Activated CD4-positive, alpha-beta T cell treated with anti-CD3 and anti-CD28 coated beads for 1 hour (primary cell): Measurements from ENCODE around the gene TNFRSF18.
"Not testable (repeated sequence)": the region's sequence is repeated elsewhere in the genome, so short reads cannot be mapped to it uniquely, and the experiment has no call there.

Experiments
- DNase-seq: peaks from one replicate; pipeline ENCODE4 v3.0.0-alpha.2; 2020

TNFRSF18 gene, protein sequence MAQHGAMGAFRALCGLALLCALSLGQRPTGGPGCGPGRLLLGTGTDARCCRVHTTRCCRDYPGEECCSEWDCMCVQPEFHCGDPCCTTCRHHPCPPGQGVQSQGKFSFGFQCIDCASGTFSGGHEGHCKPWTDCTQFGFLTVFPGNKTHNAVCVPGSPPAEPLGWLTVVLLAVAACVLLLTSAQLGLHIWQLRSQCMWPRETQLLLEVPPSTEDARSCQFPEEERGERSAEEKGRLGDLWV

DNA sequence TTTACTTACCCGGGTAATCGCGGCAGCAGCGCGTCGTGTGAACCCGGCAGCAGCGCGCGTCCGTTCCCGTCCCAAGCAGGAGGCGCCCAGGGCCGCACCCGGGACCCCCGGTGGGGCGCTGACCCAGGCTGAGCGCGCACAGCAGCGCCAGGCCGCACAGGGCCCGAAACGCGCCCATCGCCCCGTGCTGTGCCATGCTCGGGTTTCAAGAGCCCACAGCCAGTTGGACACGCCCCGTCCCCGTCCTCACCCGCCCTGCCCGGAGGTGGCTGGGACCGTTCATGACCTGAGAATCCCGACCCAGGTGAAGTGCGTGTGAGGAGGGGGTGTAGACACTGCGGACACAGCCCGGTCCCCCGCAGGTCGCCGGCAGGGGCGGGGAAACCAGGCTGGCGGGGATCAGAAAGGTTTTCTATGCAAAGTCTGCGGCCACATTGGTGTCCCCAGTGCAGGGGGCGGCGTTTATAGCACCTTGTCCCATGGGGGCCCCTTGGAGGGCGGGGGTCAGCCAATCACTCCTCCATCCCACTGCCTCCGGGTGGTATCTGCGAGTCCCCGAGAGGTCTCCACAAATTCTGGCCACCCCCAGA is at the start of gene TNFRSF18:
Gene TNFRSF18, minus strand, starts transcription at position 217 of the 590 bp plus-strand sequence. Its CDS starts 21 bp downstream, at position 196.
- DNase-seq: no peak

DNA sequence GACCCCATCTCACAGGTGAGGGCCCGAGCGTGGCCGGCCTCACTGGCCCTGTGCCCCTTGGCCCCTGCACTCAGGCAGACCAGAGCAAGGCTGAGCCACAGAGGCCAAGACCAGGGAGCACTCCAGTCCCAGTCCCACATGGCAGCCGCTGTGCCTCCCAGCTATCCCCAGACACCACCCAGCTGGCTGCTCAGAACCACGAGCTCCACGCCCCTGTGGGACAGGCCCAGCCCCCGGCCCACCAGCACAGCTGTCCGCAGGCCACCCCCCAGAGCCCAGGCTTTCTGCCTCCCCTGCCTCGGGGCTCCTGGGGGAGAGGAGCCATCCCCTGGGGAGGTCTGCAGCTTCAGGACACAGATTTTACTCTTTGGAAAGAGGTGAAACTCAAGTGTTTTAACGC is 49.2 kb upstream of the TNFRSF18 start:
- no peak for DNase-seq

DNA sequence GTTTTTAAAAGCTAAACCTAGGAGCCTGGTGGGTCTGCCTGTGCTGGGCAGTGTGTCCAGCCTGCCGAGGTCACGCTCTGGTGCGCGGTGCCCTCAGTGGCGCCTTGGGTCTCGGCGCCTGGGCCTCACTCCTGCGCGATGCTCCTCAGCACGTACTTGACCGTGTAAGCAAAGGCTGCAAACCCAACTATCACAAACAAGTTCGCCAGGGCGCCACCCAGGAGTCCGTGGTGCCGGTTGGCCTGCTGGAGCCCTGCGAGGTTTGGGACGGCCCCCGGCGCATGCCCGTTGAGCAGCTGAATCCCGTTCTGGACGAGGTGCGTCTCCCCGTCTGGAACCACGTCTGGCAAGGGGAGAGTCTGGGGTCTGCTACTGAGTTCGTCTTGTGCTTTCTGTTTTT is 48.7 kb upstream of the TNFRSF18 start:
- no peak for DNase-seq

DNA sequence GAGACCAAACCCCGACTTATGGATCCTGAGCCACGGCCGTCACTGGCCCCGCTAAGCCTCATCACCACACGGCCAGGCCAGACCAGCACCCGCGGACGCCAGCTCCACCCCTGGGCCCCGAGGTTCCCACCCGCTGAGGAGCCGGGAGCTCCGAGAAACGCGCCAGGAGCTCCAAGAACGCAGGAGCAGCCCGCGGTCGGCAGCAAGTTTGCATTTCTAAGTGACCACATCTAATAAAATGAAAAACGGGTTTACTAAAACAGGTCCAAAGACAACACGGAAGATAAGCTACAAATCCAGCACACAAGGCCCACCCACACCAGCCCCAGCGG is 48.2 kb upstream of the TNFRSF18 start:
- DNase-seq: no peak

DNA sequence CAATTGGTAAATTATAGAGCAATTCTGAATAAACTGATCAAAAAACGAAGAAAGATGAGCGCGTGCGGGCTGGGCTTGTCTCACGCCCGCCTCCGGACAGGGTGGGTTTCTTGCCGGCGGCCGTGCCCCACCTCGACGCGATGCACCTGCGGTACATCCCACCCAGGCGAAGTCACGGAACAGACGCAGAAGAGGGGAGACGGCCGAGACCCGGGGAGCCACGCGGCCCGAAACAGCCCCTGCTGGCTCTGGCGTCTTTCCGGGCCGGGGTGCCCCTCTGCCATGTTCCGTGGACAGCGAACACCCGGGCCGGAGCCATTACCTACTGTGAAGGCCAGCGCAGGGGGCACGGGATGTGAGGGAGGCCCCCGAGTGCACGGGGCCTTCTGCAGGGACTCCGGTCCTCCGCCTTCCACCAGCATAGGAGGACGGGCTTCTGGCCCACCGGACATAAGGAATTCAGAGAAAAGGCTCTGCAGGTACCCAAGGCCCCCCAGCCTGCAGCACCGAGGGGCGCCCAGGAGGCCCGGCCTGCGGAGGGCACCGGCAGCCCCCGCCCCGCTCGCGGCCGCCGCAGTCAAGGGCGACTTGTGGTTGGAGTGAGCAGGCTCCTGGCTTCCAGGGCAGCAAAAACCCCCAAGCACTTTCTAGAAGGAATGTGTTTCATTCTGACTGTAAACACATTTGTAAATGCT is 47.7 kb upstream of the TNFRSF18 start:
- no peak for DNase-seq

DNA sequence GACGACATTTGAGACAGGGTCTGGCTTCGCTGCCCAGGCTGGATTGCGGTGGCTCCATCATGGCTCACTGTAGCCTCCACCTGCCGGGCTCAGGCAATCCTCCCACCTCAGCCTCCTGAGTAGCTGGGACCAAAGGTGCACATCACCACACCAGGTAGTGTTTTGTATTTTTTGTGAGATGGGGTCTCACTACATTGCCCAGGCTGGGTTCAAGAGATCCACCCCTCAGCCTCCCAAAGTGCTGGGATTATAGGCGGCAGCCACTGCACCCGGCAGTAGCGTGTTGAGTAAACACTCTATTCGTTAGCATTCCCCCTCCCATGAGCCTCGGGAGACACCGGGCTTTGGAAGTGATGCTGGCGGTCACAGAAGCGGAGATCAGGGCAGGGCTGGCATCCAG is 46.9 kb upstream of the TNFRSF18 start:
- DNase-seq: no peak

DNA sequence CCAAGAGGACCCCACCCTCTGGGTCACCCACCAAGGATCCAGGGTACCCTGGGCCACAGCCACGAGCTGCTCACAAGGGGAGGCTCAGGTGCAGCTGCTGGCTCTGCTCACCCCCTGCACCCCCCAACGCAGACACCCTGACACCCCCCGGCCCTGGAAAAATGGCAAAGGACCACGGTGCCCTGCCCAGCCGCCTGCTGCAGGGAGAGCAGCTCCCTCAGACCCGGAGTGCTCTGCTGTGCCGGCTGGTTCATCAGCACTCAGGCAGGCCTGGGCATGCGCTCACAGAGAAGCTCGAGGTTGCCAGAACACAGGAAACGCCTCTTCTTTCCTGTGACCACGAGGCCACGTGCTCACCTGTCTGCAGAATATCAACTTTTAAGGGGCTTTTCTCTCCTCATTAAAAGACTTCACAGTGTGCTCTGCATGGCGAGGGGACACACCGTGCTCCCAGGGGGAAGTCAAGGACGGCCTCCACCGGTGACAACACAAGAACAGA is 44.4 kb upstream of the TNFRSF18 start:
- peak; percentile 42 for DNase-seq

DNA sequence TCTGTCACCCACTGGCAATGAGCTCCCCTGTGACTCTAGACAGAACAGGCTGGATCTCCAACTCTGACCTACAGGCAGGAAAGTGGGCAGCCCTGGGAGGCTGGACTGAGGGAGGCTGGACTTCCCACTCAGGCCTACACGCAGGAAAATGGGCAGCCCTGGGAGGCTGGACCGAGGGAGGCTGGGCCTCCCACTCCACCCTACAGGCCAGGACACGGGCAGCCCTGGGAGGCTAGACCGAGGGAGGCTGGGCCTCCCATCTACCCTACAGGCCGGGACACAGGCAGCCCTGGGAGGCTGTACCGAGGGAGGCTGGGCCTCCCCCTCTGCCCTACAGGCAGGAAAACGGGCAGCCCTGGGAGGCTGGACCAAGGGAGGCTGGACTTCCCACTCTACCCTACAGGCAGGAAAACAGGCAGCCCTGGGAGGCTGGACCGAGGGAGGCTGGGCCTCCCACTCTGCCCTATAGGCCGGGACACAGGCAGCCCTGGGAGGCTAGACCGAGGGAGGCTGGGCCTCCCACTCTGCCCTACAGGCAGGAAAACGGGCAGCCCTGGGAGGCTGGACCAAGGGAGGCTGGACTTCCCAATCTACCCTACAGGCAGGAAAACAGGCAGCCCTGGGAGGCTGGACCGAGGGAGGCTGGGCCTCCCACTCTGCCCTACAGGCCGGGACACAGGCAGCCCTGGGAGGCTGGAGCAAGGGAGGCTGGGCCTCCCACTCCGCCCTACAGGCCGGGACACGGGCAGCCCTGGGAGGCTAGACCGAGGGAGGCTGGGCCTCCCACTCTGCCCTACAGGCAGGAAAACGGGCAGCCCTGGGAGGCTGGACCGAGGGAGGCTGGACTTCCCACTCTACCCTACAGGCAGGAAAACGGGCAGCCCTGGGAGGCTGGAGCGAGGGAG is 41.9 kb upstream of the TNFRSF18 start:
- not testable (repeated sequence) for DNase-seq

DNA sequence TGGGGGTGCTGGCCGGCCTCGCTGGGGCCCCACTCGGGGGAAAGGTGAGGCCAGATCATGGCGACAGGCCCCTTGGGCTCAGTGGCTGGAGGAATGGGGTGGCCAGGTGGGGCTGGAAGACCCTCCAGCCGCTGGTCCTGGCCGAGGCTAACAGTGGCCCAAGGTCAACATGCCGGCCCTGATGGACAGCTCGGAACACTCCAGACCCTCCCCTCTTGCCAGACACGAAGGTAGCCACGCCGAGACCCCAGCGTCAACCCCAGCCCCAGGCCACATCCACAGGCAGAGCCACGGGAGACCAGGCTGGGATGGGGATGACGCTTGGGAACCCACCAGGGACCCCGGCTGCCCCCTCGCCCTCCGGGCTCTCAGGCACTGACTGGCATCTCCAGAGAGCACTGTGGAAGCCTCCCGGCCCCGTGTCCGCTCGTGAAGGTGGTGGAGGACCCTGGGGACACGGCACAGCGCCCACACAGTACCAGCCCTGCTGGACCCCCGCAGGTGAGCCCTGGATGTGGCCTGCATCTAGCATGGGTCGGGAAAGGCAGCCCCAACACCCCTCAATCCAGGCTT is 41.0 kb upstream of the TNFRSF18 start:
- no peak for DNase-seq

DNA sequence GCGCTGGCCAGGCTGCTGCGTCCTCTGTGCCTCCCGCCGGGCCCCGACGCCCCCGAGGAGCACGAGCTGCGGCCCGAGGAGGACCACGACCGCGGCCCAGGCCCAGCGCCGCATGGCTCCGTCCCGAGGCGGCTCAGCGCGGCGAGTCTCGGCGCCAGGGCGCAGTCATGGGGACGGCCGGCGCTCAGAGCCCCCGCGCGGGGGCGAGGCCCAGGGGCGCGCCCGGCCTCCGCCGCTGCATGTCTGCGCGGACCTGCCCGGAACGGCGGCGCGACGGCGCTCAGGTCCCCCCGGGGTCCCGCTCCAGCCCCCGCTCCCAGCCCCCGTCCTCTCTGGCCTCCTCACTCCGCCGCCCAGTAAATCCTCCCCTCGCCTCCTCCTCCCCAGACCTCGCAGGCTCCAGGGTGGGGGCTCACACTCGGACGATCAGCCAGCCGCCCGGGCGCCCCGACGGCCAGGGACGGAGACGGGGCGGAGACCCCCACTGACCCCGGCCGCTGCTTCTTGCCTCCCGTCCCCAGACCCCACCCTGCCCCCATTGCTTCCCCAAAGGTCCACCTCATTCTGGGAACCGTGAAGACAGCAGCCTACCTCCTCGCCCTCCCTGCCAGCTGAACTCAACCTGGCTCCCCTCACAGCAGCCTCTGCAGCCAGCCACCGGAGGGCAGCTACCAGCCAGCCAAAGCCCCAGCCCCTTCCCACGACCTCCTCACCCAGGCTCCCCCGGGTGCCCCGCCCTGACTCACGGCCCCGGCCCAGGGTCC is 40.4 kb upstream of the TNFRSF18 start, which contains the start of gene C1QTNF12:
Gene C1QTNF12, minus strand, starts transcription at position 146 of the 764 bp plus-strand sequence. Its CDS starts 32 bp downstream, at position 114.
- DNase-seq: no peak

DNA sequence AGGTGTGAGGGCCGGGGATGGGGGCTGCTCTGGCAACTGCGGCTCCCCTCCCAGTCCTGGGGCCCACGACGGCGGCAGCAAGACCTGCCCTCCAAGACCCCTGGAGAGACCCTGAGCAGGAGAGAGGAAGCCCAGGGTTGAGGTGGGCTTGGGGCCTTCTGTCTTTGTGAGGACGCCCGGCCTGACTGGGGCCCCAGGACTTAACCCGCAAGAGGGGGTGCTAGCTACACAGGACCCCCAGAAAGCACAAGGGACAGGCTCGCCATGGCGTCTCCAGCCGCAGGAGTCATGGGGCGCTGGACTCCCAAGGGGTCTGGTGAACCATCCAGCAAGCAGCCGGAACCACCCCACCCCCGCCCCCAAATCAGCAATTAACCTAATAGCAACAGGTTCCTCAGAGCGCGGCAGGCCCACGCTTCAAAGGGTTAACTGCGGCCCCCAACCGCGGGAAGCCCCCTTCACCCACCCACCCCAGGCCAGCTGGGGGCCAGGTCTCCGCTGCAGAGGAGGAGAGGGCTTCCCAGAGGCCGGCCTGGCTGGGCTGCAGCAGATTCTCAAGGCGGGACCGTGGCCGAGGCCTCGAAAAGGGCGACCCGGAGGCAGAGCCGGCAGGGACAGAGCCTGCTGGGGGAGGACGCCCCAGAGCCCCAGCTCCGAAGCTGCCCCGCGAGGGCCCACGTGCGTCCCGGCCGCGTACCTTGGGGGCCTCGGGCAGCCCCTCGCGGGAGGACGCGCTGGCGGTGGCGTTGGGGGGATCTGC is 39.6 kb upstream of the TNFRSF18 start:
- no peak for DNase-seq

DNA sequence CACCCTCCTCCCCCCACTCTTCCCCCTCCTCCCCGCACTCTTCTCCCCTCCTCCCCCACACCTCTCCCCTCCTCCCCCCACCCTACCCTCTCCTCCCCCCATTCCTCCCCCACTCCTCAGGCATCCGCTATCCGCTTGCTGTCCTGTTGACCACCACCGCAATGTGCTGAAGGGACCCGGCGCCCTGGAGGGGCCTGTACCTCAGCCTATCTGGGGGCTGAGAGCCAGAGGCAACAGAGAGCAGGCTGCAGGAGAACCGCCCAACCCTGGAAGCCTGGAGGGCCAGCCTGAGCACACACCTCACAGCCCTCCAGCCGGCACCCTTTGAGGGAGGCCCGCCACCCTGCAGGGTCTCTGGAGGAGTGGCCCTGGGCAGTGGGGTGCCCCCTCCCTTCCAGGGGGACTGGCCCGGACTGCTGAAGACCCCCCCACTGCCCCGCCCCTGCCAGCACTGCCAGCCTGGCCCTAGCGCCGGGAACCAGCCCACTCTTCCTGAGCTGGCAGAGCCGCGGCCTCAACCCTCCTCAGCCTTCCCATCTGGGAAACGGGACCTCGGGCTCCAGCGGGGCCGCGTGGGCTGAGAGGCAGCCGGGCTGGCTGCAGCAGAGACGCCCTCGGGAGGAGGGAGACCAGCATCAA is 38.9 kb upstream of the TNFRSF18 start:
- DNase-seq: no peak

DNA sequence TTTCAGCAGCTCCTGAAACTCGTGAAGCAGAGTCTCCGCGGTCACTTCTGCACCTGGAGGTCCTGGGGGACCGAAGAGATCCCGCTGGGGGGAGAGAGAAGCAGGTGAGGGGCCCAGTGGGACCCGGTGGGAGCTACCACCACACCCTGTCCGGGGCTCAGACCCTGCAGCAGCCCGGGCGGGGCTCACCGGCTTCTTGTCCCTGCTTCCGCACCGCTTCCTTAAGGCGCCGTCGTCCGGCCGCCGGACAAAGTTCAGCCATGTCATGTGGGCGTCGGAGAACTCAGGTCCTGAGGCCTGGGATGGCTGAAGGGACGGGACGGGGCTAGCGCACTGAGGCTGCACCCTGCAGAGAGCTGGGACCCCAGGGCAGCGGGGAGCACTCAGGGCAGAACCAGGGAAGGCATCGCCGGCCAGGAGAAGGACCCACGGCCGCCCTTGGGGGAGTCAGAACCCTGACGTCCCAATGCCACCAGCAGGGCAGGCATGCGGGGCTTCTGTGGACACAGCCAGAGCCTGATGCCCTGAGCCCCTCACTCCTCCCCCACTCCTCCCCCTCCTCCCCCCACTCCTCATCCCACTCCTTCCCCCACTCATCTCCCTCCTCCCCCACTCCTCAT is 37.9 kb upstream of the TNFRSF18 start:
- DNase-seq: no peak

DNA sequence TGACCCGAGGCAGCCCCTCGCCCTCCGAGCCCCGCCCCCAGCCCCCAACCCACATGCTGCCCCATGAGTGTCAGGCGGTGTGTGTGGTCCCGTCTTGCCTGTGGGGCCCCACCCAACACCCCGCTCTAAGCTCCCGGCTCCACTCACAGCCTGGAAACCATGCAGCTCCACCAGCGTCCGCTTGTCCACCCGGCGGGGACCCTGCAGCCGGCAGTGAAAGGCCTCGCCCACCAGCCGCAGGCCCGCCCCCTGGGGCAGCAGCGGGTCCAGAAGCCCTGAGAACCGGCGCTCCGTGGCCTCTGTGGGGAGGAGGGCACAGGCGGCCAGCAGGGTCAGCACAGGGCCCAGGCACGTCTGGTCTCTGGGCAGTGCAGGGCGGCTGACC is 37.4 kb upstream of the TNFRSF18 start:
- DNase-seq: no peak

DNA sequence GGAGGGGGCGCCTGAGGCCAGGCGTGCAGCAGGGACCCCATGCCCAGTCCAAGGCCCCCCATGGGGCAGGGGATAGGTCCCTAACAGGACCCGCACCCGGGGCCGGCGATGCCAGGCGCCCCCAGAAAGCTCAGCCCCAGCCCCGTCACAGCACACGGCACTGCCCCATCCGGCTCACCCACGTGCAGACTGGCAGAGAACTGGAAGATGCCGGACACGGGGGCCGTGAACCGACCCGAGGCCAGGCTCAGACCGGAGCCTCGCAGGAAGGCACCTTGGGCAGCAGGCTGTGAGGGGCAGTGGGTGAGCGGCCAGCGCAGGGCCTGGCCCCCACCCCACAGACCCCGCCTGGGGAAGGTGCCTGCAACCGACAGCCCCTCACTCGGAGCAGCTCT is 36.9 kb upstream of the TNFRSF18 start:
- DNase-seq: no peak

DNA sequence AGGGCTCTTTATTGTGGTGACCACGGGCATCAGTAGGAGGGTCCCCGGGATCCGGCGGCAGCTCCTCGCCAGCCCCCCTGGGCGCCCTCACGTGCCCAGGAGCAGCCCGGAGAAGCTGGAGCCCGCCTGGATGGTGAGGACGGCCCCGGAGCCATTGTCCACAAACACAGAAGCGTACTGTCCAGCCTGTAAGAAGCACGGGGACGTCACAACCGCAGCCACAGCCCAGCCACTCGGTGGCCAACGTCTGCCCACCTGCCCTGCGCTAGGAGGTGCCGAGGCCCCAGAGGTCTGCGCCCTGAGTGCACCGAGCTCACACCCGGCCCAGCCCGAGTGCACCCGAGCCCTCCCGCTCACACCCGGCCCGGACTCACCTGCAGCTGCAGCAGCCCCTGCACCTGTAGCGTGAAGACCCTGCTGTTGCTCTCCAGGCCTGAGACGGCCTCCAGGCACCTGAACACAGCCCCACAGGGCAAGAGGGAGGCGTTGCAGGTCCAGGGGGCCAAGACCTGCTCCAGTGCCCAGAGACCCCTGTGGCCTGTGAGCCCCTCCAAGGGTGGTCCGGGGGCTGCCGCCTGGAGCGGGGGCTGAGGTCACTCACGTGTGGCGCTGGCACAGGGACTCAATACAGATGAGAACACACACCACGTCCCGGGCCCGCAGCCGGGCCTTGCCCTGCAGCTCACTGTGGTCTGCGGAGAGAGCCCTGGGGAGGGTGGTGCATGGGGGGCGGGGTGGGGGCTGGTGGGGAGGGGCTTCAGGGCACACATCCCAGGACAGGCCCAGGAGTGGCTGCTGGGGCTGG is 36.3 kb upstream of the TNFRSF18 start:
- DNase-seq: no peak

DNA sequence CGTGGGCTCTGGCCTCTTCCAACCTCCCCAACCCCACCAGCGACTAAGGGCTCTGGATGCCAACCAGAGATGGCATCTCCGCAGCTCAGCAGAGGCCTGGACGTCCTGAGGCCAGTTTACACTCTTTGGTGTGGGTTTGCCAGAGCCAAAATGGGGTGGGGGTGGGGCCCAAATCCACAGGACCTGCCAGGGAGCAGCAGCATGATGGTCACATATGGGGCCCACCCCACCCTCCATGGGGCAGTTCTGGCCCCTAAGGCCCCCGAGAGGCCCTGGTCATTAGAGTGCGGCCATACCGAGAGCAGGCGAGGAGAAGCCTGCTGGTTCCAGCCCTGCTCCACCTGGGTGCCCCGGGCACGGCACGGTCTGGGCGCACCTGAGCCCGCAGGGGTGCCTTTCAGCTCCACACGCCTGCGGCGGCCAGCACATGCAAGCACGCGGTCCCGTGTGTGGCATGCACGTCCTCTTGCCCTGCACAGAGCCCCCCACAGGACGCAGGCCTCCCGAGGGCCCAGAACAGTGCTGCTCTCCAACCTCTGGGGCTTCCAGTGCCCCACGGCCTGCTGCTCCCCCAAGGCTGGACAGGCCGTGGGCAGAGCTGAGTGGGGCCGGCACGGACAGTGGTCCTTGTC is 35.3 kb upstream of the TNFRSF18 start:
- no peak for DNase-seq

DNA sequence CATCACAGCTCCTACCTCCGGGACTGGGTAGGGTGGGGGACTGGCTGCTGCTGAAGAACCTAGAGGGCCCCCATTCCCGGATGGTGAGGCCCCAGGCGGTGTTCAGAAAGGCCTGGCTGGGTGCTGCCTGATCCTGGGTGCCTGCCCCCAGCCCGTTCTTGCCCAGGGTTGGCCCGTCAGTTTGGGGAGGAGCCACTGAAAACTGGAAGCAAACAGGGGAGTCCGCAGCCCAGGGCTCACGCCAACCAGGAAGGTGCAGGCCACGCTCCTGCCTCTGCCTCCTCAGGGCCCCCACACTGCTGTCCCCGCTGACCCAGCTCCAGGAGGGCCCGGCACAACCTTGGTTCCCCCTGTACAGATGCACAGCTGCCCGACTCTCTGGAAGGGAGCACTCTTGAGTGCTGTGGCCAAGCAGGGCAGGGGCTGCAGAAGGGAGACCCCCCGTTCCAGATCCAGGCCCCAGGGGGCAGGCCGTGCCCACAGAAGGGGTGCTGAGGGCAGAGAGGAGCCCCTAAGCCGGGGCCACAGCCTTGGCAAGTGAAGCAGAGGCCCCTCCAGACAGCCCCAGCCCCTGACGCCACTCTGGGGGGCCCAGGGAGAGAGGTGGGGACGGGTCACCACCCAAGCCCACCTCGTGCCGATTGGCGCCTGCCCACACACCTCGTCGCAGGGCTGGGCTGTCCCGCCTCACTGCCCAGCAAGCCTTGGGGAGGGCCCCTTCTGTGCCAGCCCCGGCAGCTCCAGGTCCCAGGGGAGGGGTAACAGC is 34.6 kb upstream of the TNFRSF18 start:
- no peak for DNase-seq
